HEK293 (cell line): ENCODE data around the gene HIKESHI.

Source experiments
- CTCF ChIA-PET: fragments of 350-600 bp; formaldehyde crosslinking; extraction: SDS; loops from one replicate; lab custom pipeline; 2021; ENCODE audit warnings: antibody characterized with exemption; lab: Yijun Ruan, JAX
- POLR2A ChIA-PET: fragments of 300-600 bp; formaldehyde crosslinking; extraction: SDS; loops from one replicate; lab custom pipeline; 2020; ENCODE audit warnings: antibody characterized with exemption, inconsistent platforms; lab: Yijun Ruan, JAX
- H3K27ac ChIP-seq: fragments of 200-500 bp; sonication (Bioruptor generic); 2 replicates; pipeline ENCODE4 v1.5.1; 2014; ENCODE audit warnings: low read depth, low read length, control low read depth, inconsistent platforms; ENCODE audit errors: extremely low read depth
- H3K36me3 ChIP-seq, 2 experiments: fragments of 200-500 bp in 1 of 2; sonication (Bioruptor generic) in 1 of 2; 1 replicate in 1 of 2; 2 replicates in 1 of 2; pipeline ENCODE4 v1.5.1; 2014 to 2017; ENCODE audit warnings: inconsistent platforms in 2 of 2, low read length in 2 of 2; ENCODE audit not compliant: control insufficient read depth in 2 of 2, insufficient read depth in 1 of 2
- H3K4me1 ChIP-seq: fragments of 200-500 bp; sonication (Bioruptor generic); 2 replicates; pipeline ENCODE4 v1.5.1; 2014; ENCODE audit warnings: mild to moderate bottlenecking, low read length, inconsistent platforms; ENCODE audit not compliant: control insufficient read depth, insufficient read depth
- H3K4me3 ChIP-seq: 2 replicates; pipeline ENCODE4 v1.5.1; 2011; ENCODE audit warnings: low read depth, mild to moderate bottlenecking, control low read depth, low read length, moderate library complexity
- H3K9me3 ChIP-seq: fragments of 200-500 bp; sonication (Bioruptor generic); 2 replicates; pipeline ENCODE4 v1.5.1; 2014; ENCODE audit warnings: low read depth, low read length, inconsistent platforms; ENCODE audit not compliant: control insufficient read depth, insufficient read depth
- GLI2 ChIP-seq: fragments of 450-650 bp; formaldehyde crosslinking; IDR thresholded peaks from 2 replicates; pipeline ENCODE4; 2017; ENCODE audit warnings: missing biosample characterization, missing genetic modification characterization, low read depth, borderline replicate concordance
- GLIS2 ChIP-seq: fragments of 450-650 bp; formaldehyde crosslinking; IDR thresholded peaks from 2 replicates; pipeline ENCODE4 v1.5.1; 2016; ENCODE audit warnings: missing biosample characterization, missing genetic modification characterization
- REST ChIP-seq: fragments of 450-650 bp; formaldehyde crosslinking; IDR thresholded peaks from 2 replicates; pipeline ENCODE4 v1.5.1; 2016; ENCODE audit warnings: missing biosample characterization, missing genetic modification characterization
- WT1 ChIP-seq: fragments of 450-650 bp; formaldehyde crosslinking; IDR thresholded peaks from 2 replicates; pipeline ENCODE4 v1.5.1; 2016; ENCODE audit warnings: missing biosample characterization, missing genetic modification characterization
- ZNF169 ChIP-seq: fragments of 450-650 bp; formaldehyde crosslinking; IDR thresholded peaks from 2 replicates; pipeline ENCODE4 v1.5.1; 2016; ENCODE audit warnings: missing biosample characterization, missing genetic modification characterization
- ZNF366 ChIP-seq: fragments of 450-650 bp; formaldehyde crosslinking; conservative IDR thresholded peaks from 2 replicates; pipeline ENCODE4 v1.5.1; 2016; ENCODE audit warnings: missing biosample characterization, missing genetic modification characterization
- ZNF530 ChIP-seq: fragments of 450-650 bp; formaldehyde crosslinking; IDR thresholded peaks from 2 replicates; pipeline ENCODE4 v1.5.1; 2016; ENCODE audit warnings: low read depth, missing biosample characterization, missing genetic modification characterization
- ZNF548 ChIP-seq: fragments of 450-650 bp; formaldehyde crosslinking; IDR thresholded peaks from 2 replicates; pipeline ENCODE4 v1.5.1; 2016; ENCODE audit warnings: missing biosample characterization, missing genetic modification characterization
- ZNF654 ChIP-seq: fragments of 450-650 bp; formaldehyde crosslinking; IDR thresholded peaks from 2 replicates; pipeline ENCODE4 v1.5.1; 2016; ENCODE audit warnings: low read depth, missing biosample characterization, missing genetic modification characterization
- ZNF747 ChIP-seq: fragments of 450-650 bp; formaldehyde crosslinking; IDR thresholded peaks from 2 replicates; pipeline ENCODE4 v1.5.1; 2016; ENCODE audit warnings: missing biosample characterization, missing genetic modification characterization
- ZNF777 ChIP-seq: fragments of 450-650 bp; formaldehyde crosslinking; IDR thresholded peaks from 2 replicates; pipeline ENCODE4 v1.5.1; 2017; ENCODE audit warnings: missing biosample characterization, missing genetic modification characterization, borderline replicate concordance
- ZSCAN16 ChIP-seq: fragments of 450-650 bp; formaldehyde crosslinking; IDR thresholded peaks from 2 replicates; pipeline ENCODE4 v1.5.1; 2016; ENCODE audit warnings: missing biosample characterization, missing genetic modification characterization
- ZXDB ChIP-seq: fragments of 450-650 bp; formaldehyde crosslinking; IDR thresholded peaks from 2 replicates; pipeline ENCODE4 v1.5.1; 2016; ENCODE audit warnings: missing biosample characterization, missing genetic modification characterization
- TF ChIP-seq, protein P1 (sequence below): fragments of 450-650 bp; formaldehyde crosslinking; conservative IDR thresholded peaks from 2 replicates; pipeline ENCODE4 v1.5.1; 2016; ENCODE audit warnings: low read depth, missing biosample characterization, missing genetic modification characterization
- TF ChIP-seq, protein P2 (sequence below): fragments of 450-650 bp; formaldehyde crosslinking; IDR thresholded peaks from 2 replicates; pipeline ENCODE4 v1.5.1; 2016; ENCODE audit warnings: missing biosample characterization, missing genetic modification characterization

HIKESHI gene

DNA sequence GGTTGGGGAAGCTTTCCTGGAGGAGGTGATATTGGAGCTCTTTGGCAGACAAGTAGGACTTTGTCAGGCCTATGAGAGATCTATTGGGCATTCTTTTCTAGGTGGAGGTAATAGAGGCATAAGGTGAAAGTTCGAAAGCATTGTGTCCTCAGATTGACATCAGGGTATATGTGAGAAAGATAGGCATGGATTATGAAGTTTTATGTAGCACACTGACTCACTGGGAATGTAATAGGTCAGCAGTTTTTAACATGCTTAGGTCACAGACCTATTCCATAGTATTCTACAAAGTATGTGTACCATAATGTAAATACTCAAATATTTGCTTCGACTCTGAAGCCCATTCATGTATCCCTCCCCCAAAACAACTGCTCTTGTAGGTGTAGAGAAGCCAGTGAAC, 11.8 kb downstream of the HIKESHI start (continued):
- no peak for TF ChIP-seq REST
- TF ChIP-seq ZNF654 (tag by site-specific recombination): no peak
- no peak for TF ChIP-seq WT1
- no peak for TF ChIP-seq ZNF366 (tag by site-specific recombination)
- no peak for TF ChIP-seq ZNF548
- no peak for TF ChIP-seq ZNF169 (tag by site-specific recombination)
- no peak for TF ChIP-seq ZXDB
- TF ChIP-seq, protein P1, sequence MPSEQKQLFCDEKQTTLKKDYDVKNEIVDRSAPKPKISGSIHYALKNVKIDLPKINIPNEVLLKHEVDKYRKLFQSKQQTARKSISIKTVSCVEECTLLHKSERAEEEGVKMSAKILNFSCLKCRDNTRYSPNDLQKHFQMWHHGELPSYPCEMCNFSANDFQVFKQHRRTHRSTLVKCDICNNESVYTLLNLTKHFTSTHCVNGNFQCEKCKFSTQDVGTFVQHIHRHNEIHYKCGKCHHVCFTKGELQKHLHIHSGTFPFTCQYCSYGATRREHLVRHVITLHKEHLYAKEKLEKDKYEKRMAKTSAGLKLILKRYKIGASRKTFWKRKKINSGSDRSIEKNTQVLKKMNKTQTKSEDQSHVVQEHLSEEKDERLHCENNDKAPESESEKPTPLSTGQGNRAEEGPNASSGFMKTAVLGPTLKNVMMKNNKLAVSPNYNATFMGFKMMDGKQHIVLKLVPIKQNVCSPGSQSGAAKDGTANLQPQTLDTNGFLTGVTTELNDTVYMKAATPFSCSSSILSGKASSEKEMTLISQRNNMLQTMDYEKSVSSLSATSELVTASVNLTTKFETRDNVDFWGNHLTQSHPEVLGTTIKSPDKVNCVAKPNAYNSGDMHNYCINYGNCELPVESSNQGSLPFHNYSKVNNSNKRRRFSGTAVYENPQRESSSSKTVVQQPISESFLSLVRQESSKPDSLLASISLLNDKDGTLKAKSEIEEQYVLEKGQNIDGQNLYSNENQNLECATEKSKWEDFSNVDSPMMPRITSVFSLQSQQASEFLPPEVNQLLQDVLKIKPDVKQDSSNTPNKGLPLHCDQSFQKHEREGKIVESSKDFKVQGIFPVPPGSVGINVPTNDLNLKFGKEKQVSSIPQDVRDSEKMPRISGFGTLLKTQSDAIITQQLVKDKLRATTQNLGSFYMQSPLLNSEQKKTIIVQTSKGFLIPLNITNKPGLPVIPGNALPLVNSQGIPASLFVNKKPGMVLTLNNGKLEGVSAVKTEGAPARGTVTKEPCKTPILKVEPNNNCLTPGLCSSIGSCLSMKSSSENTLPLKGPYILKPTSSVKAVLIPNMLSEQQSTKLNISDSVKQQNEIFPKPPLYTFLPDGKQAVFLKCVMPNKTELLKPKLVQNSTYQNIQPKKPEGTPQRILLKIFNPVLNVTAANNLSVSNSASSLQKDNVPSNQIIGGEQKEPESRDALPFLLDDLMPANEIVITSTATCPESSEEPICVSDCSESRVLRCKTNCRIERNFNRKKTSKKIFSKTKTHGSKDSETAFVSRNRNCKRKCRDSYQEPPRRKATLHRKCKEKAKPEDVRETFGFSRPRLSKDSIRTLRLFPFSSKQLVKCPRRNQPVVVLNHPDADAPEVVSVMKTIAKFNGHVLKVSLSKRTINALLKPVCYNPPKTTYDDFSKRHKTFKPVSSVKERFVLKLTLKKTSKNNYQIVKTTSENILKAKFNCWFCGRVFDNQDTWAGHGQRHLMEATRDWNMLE (tag by site-specific recombination): no peak
- no peak for TF ChIP-seq GLIS2
- TF ChIP-seq ZNF747 (tag by site-specific recombination): no peak

DNA sequence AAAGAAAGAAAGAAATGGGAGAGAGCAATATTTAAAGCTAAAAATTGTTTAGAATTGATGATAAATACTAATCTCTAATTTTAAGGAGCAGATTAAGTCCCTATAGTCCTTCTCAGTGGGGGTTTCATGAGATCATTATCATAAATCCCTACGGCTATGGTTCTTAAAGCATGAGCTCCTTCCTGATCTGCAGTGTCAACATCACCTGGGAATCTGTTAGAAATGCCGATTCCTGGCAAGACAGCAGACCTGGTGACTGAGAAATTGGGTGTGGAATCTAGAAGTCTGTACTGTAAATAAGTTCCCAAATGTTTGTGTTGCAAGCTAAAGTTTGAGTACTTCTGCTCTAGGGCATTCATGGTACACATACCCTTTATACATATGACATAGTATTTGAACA, 12.6 kb downstream of the HIKESHI start:
- ChIA-PET POLR2A (no interaction called here), CTCF (no interaction called here)
- H3K27ac ChIP-seq: no peak overlapping the region
- TF ChIP-seq ZNF530 (tag by site-specific recombination) (no peak), ZSCAN16 (tag by site-specific recombination) (no peak), GLI2 (no peak), ZNF777 (tag by site-specific recombination) (no peak)
- TF ChIP-seq, protein P2, sequence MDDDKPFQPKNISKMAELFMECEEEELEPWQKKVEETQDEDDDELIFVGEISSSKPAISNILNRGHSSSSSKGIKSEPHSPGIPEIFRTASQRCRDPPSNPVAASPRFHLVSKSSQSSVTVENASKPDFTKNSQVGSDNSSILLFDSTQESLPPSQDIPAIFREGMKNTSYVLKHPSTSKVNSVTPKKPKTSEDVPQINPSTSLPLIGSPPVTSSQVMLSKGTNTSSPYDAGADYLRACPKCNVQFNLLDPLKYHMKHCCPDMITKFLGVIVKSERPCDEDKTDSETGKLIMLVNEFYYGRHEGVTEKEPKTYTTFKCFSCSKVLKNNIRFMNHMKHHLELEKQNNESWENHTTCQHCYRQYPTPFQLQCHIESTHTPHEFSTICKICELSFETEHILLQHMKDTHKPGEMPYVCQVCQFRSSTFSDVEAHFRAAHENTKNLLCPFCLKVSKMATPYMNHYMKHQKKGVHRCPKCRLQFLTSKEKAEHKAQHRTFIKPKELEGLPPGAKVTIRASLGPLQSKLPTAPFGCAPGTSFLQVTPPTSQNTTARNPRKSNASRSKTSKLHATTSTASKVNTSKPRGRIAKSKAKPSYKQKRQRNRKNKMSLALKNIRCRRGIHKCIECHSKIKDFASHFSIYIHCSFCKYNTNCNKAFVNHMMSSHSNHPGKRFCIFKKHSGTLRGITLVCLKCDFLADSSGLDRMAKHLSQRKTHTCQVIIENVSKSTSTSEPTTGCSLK (tag by site-specific recombination): no peak
- H3K36me3 ChIP-seq: peaks cover 7 to 10% of the 10 kb centered on the region in 2 experiments; a peak in 2 of 3 replicates
- H3K4me3 ChIP-seq: no peak overlapping the region
- H3K4me1 ChIP-seq: no peaks in the 10 kb centered on the region
- H3K9me3 ChIP-seq: no peaks in the 10 kb centered on the region
